Gastrocnemius medialis (tissue), 4 donors: ENCODE results near the gene SPATS2L.

Experiments used
- POLR2A ChIP-seq, 2 donors: fragments of 450-650 bp; IDR thresholded peaks; one replicate each; pipeline ENCODE4 v1.6.1; 2017; ENCODE audit warnings: antibody characterized with exemption in 2 of 2, mild to moderate bottlenecking in 2 of 2, moderate library complexity in 2 of 2
- TF ChIP-seq, protein P1 (sequence below), 5 experiments: fragments of 450-650 bp in 3 of 5; fragments of 200-600 bp in 2 of 5; sonication (generic) in 2 of 5; IDR thresholded peaks in 4 of 5; conservative IDR thresholded peaks in 1 of 5; 1 replicate in 4 of 5; 2 replicates in 1 of 5; pipeline ENCODE4 v1.5.1; 2016 to 2019; ENCODE audit warnings: antibody characterized with exemption in 5 of 5, mild to moderate bottlenecking in 3 of 5, moderate library complexity in 3 of 5

DNA sequence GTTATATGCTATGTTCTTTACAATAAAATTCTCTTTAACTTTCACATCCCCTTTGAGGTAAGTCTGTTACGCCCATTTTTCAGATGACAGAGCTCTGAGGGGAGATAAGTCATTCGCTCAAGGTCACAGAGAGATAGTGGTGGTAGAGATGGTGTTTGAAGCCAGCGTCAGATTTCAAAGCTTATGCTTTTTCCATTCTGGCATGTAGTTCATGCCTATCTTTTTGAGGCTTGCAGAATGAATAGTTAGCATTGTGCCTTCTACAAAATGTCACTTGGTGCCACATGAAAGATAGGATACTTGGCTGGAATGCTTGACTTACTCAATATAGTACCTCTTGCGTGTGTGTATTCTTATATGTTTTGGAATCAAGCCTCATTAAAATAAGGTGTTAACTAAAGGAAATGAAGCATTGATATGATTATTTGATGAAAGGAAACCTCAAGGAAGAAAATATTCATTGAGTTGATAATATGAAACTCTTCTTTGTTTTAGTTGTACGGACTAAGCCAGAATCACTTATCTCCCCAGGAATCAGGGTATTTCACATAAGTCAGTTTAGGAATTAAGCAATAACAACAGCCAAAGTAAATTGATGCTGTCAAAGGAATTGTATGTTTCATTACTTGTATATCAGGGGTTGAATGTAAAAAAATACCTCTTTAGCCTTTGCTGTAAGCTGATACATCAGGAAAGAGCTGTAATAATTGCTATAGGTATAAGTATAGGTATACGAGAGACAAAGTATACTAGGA, 15.5 kb downstream of the SPATS2L start:
- TF ChIP-seq, protein P1, sequence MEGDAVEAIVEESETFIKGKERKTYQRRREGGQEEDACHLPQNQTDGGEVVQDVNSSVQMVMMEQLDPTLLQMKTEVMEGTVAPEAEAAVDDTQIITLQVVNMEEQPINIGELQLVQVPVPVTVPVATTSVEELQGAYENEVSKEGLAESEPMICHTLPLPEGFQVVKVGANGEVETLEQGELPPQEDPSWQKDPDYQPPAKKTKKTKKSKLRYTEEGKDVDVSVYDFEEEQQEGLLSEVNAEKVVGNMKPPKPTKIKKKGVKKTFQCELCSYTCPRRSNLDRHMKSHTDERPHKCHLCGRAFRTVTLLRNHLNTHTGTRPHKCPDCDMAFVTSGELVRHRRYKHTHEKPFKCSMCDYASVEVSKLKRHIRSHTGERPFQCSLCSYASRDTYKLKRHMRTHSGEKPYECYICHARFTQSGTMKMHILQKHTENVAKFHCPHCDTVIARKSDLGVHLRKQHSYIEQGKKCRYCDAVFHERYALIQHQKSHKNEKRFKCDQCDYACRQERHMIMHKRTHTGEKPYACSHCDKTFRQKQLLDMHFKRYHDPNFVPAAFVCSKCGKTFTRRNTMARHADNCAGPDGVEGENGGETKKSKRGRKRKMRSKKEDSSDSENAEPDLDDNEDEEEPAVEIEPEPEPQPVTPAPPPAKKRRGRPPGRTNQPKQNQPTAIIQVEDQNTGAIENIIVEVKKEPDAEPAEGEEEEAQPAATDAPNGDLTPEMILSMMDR (IDR thresholded peaks at IDR 0.05 in 4 of 5, conservative IDR thresholded peaks at IDR 0.05 in 1 of 5) = no peak
- no peak for TF ChIP-seq POLR2A (IDR thresholded peaks at IDR 0.05)
